ENCODE results near the gene UBXN10.

UBXN10 gene, protein sequence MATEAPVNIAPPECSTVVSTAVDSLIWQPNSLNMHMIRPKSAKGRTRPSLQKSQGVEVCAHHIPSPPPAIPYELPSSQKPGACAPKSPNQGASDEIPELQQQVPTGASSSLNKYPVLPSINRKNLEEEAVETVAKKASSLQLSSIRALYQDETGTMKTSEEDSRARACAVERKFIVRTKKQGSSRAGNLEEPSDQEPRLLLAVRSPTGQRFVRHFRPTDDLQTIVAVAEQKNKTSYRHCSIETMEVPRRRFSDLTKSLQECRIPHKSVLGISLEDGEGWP

DNA sequence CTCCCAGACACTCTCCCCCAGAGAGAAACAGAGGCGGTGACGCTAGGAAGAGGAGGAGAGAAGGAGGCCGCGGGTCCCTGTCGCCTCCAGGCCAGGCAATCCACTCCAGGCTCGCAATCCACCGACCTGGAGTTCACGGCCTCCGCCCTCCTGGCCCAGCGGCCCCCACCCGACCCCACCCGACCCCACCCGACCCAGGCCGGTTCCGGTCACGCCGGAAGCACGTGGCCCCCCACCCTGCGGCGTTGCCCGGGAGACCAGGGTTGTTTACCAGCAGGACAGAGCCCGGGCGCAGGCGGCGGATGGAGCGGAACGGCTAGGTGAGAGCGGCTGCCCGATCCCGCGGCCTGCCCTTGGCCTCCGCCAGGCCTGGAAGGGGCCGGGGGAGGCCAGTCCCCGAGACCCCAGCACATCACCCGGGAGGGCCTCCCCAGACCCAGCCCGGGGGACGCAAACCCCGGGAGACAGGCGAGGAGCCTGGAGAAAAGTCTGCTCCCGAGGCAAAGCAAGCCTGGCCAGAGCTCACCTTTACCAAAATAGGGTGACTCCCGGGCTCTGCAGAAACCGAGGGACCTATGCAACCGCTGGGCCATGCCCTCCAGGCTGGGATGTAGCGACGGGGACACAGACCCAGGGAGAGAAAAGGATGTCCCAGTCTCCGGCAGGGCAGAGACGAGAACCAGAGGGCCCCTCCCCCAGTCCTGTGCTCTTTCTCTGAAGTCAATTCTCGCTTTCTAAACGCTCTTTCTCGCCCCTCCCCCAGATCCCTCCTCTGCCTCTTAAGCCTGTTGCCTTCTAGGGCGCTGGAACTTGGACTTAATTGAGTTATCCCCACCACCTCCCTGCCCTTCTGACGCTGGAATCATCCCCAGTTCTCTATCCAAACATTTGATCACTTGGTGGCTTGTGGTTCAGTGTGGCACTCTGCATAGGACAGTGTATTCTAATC lies at the start of gene UBXN10, which contains the start of gene PLA2G2C:
TSS of gene UBXN10 (plus strand) at position 263 of the 949 bp plus-strand sequence. CDS start 4,466 bp downstream, outside the sequence.
TSS of gene PLA2G2C (minus strand) at position 685 of the 949 bp plus-strand sequence. CDS start 9,155 bp downstream, outside the sequence.
- in situ Hi-C loops (cut with HindIII; ENCODE audit: low sequenced_read_pairs) = no loop called here

- in situ Hi-C loops (cut with HindIII; ENCODE audit: low sequenced_read_pairs) = no loop called here
Measured at GRCh38 chr1:20136249-20136648, 49.6 kb upstream of the UBXN10 start.

DNA sequence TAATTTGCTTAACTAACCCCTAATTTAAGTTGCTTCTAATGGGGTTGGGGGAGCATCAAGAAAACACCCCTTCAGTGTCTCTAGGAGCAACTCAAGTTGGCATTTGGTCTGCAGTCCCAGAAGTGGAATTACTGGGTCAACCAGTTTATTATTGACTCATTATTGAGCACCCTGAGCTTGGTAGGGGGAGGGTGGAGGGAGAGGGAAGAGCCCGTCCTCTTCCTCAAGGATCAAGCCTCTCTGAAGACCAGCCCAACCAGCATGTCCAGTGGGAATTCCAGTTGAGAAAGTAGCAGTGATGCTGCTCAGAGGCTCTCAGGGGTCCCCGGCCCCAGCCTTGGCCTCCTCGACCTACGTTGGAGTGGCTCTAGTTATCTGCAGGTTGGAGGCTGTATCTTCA lies 48.8 kb upstream of the UBXN10 start:
- in situ Hi-C loops (cut with HindIII; ENCODE audit: low sequenced_read_pairs) = no loop called here

DNA sequence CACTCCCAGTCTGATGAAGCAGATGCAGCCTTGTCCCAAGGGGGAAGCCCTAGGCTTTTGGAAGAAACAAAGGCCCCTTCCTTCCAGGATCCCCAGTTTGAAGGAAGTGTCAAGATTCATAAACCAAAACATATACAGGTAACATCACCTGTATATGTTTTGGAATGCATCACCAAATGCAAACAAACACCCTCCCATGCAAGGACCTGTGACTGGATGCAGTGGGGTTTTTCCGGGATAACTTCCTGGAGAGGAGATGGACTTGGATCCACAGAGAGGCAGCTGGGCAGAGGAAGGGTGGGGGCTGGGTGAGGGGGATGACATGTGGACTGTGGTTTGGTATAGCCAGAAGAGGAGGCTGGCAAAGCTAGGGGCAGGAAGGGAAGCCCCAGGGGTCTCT lies 48.3 kb upstream of the UBXN10 start:
- in situ Hi-C loops (cut with HindIII; ENCODE audit: low sequenced_read_pairs) = no loop called here

GRCh38 chr1:20138346-20138745 lies 47.5 kb upstream of the UBXN10 start:
- in situ Hi-C loops (cut with HindIII; ENCODE audit: low sequenced_read_pairs) = no loop called here

GRCh38 chr1:20138961-20139550 lies 46.8 kb upstream of the UBXN10 start, which contains the start of gene PLA2G2F:
Gene PLA2G2F, plus strand, starts transcription at chr1:20139323. Its CDS starts 105 bp downstream, at chr1:20139428.
- in situ Hi-C loops (cut with HindIII; ENCODE audit: low sequenced_read_pairs) = no loop called here

DNA sequence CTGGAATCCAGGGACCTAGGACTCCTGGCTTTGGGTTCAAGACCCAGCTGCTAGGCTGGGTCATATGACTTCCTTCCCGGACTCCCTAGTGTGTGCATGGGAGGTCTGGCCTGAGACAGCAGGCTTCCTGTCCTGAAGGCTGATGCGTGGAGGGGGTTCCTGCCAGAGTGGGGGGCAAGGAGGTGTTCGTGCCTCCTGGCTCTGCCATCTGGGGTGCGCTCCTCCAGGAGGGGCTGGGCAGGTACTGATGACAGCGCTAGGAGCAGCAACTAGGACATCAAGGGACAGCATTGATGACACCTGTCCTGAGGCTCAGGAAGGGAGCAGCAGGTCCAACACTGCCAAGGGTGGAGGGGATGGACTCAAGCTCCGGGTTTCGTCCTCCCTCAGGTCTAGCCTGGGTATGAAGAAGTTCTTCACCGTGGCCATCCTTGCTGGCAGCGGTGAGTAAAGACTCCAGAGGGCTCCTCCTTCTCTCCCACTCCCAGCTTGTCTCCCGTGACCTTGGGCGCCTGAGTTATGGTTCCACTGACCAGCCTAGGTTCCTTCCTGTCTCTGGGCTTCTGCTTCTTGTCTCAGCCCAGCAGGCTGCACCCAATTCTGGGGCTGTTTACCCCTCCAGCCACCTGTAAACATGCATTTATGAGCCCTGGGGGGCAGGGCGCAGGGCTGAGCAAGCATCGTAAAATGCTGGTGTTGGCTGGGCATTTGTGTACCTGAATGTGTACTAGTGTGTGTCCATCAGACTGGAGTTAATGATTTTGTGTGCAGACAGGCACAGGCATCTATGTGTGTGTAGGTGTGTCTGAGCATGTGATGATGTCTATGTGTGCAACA lies 45.9 kb upstream of the UBXN10 start:
- in situ Hi-C loops (cut with HindIII; ENCODE audit: low sequenced_read_pairs) = no loop called here

DNA sequence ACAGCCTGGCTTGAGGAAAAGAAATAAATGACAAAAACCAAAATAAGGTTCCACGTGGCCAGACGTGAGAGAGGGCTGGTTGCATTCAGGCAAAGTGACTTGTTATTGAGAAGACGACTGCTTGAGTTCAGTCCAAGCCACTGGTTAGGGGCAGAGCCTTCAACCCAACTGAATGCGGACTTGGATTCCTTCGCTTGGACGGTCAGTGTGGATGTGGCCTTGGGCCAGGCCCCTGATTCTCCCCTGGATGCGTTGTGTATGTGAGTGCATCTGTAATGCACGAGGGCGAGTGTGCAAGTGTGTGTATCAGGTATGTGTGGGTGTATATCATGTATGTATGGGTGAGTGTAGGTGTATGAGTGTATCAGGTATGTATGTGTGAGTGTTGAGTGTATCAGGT lies 44.9 kb upstream of the UBXN10 start:
- in situ Hi-C loops (cut with HindIII; ENCODE audit: low sequenced_read_pairs) = no loop called here

- in situ Hi-C loops (cut with HindIII; ENCODE audit: low sequenced_read_pairs) = no loop called here
Measured at GRCh38 chr1:20141466-20141865, 44.4 kb upstream of the UBXN10 start.

GRCh38 chr1:20142001-20142710 lies 43.7 kb upstream of the UBXN10 start:
- in situ Hi-C loops (cut with HindIII; ENCODE audit: low sequenced_read_pairs) = no loop called here

DNA sequence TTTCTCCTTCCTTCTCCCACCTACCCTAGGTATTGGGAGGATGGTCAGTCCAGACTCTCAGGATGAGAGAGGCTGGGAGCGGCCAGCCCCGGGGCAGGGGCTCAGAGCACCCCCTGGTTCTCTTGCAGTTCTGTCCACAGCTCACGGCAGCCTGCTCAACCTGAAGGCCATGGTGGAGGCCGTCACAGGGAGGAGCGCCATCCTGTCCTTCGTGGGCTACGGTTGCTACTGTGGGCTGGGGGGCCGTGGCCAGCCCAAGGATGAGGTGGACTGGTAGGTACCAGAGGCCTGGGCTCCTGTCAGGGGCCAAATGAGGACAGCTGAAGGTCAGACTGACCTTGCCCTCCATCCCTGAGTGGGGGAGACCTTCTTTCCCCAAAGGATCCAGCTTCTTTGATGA lies 42.6 kb upstream of the UBXN10 start:
- in situ Hi-C loops (cut with HindIII; ENCODE audit: low sequenced_read_pairs) = no loop called here

GRCh38 chr1:20143734-20144565 lies 41.9 kb upstream of the UBXN10 start:
- in situ Hi-C loops (cut with HindIII; ENCODE audit: low sequenced_read_pairs) = no loop called here

GRCh38 chr1:20147846-20148570 lies 37.9 kb upstream of the UBXN10 start:
- in situ Hi-C loops (cut with HindIII; ENCODE audit: low sequenced_read_pairs) = no loop called here

DNA sequence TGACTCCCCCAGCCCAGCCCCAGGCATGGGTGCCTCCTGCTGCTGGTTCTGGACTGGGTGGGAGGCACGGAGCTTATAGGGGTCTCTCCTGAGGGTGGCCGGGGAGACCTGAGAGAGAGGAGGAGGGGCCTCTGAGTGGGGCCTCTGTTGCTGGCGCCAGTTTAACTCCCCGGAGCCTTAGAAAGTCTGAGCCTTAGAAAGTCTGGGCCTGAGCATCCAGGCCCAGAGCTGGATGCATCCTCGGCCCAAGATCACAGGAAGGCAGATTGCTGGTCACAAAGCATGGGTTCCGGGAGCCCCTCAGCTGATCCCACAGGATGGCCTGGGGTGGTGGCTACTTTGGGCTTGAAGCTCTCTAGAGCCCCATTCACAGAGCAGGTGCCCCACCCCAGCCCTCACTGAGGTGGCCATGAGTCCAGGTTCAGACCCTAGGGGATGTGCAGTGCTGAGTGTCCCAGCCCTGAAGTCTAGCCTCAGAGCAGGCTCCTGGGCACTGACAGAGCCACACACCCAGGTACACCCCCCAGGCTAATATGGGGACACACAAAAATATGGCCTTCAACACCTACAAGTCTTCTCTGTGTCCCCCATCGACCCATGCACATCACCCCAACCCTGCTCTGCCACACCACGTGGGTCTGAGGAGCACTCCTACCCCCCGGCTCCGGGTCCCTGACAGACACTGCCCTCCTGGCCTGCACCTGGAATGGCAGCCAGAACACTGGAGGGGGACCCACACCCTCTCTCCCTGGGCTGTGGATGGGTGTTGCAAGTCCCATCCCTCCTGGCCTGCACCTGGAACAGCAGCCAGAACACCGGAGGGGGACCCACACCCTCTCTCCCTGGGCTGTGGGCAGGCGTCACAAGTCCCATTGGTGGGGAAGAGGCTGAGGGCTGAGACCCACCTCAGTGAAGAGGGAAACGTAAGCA lies 37.1 kb upstream of the UBXN10 start:
- in situ Hi-C loops (cut with HindIII; ENCODE audit: low sequenced_read_pairs) = no loop called here

- in situ Hi-C loops (cut with HindIII; ENCODE audit: low sequenced_read_pairs) = loop anchor here (25.0 kb wide), 1 partner anchor 212 kb away; no protein-coding TSS in a partner anchor
Measured at GRCh38 chr1:20149601-20150325, 36.1 kb upstream of the UBXN10 start.

DNA sequence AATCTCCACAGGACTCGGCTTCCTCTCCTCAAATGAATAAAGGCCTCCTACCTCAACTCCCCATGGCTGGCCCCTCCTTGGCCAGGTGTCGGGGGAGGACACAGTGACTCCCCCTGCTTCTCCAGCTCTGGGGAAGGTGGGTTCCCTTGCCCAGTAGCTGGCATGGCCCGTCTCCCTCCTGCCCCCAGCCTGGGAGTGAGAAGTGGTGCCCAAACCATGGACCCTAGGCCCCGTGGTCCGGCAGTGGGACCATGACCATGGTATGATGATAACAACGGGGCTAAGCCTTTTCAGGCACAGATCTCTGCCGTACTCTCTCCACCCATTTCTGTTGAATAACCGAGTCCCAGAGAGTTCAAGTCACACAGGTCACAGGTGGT lies 35.6 kb upstream of the UBXN10 start:
- in situ Hi-C loops (cut with HindIII; ENCODE audit: low sequenced_read_pairs) = loop anchor here (25.0 kb wide), 1 partner anchor 213 kb away; no protein-coding TSS in a partner anchor
